ENCODE measurements around the gene RTN4RL1. TPM values are rescaled to one million over a fixed set of nuclear protein-coding genes. Genes with fewer than 3 reads are reported as not detected.
A peak's percentile ranks its signal among the peaks of the same experiment; 100 is the strongest.

RTN4RL1 gene
- total and polyA plus RNA-seq, 2 of the 13 experiments (the other 11 are each of a cell fraction or from before 2014, with no cell fraction given): 0.01 TPM; not detected in 1

- no peak for TF ChIP-seq ZNF75D (CRISPR knock-in tag; IDR thresholded peaks at IDR 0.05; ENCODE audit: borderline replicate concordance)
- TF ChIP-seq WIZ (CRISPR knock-in tag; IDR thresholded peaks at IDR 0.05): no peak
- peak; percentile 55 for TF ChIP-seq FOXA3 (CRISPR knock-in tag; IDR thresholded peaks at IDR 0.05)
- 0 out of 2 replicates have a peak, but pooled peaks have one; percentile 47 for TF ChIP-seq HES4 (CRISPR knock-in tag; IDR thresholded peaks at IDR 0.05; ENCODE audit: borderline replicate concordance)
- TF ChIP-seq CEBPG (CRISPR knock-in tag; IDR thresholded peaks at IDR 0.05): peak; percentile 38
- TF ChIP-seq LCORL (IDR thresholded peaks at IDR 0.05): no peak
- peak; percentile 70 for TF ChIP-seq LCORL (CRISPR knock-in tag; IDR thresholded peaks at IDR 0.05)
- TF ChIP-seq, protein P1, sequence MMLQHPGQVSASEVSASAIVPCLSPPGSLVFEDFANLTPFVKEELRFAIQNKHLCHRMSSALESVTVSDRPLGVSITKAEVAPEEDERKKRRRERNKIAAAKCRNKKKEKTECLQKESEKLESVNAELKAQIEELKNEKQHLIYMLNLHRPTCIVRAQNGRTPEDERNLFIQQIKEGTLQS (CRISPR knock-in tag; IDR thresholded peaks at IDR 0.05): 0 out of 2 replicates have a peak, but pooled peaks have one; percentile 43
- TF ChIP-seq YY1 (IDR thresholded peaks at IDR 0.05; ENCODE audit: insufficient read depth, insufficient replicate concordance, low read depth, low read length): peak; percentile 95
- peak; percentile 98 for TF ChIP-seq SRF (IDR thresholded peaks at IDR 0.05; ENCODE audit: low read depth, low read length)
- TF ChIP-seq, protein P2, sequence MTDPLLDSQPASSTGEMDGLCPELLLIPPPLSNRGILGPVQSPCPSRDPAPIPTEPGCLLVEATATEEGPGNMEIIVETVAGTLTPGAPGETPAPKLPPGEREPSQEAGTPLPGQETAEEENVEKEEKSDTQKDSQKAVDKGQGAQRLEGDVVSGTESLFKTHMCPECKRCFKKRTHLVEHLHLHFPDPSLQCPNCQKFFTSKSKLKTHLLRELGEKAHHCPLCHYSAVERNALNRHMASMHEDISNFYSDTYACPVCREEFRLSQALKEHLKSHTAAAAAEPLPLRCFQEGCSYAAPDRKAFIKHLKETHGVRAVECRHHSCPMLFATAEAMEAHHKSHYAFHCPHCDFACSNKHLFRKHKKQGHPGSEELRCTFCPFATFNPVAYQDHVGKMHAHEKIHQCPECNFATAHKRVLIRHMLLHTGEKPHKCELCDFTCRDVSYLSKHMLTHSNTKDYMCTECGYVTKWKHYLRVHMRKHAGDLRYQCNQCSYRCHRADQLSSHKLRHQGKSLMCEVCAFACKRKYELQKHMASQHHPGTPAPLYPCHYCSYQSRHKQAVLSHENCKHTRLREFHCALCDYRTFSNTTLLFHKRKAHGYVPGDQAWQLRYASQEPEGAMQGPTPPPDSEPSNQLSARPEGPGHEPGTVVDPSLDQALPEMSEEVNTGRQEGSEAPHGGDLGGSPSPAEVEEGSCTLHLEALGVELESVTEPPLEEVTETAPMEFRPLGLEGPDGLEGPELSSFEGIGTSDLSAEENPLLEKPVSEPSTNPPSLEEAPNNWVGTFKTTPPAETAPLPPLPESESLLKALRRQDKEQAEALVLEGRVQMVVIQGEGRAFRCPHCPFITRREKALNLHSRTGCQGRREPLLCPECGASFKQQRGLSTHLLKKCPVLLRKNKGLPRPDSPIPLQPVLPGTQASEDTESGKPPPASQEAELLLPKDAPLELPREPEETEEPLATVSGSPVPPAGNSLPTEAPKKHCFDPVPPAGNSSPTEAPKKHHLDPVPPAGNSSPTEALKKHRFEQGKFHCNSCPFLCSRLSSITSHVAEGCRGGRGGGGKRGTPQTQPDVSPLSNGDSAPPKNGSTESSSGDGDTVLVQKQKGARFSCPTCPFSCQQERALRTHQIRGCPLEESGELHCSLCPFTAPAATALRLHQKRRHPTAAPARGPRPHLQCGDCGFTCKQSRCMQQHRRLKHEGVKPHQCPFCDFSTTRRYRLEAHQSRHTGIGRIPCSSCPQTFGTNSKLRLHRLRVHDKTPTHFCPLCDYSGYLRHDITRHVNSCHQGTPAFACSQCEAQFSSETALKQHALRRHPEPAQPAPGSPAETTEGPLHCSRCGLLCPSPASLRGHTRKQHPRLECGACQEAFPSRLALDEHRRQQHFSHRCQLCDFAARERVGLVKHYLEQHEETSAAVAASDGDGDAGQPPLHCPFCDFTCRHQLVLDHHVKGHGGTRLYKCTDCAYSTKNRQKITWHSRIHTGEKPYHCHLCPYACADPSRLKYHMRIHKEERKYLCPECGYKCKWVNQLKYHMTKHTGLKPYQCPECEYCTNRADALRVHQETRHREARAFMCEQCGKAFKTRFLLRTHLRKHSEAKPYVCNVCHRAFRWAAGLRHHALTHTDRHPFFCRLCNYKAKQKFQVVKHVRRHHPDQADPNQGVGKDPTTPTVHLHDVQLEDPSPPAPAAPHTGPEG (CRISPR knock-in tag; IDR thresholded peaks at IDR 0.05): no peak
- no peak for TF ChIP-seq HNRNPUL1 (IDR thresholded peaks at IDR 0.05; ENCODE audit: low read depth, low read length)
- peak; percentile 72; the same call in 1 of the 2 replicates for TF ChIP-seq TEF (CRISPR knock-in tag; IDR thresholded peaks at IDR 0.05)
- TF ChIP-seq IRF2 (CRISPR knock-in tag; IDR thresholded peaks at IDR 0.05): peak; percentile 87
- no peak for TF ChIP-seq TAF15 (IDR thresholded peaks at IDR 0.05; ENCODE audit: low read depth, low read length, poor library complexity, severe bottlenecking)
- no peak for TF ChIP-seq ARNT (IDR thresholded peaks at IDR 0.05)
- TF ChIP-seq ZFAT (CRISPR knock-in tag; conservative IDR thresholded peaks at IDR 0.05): no peak
- TF ChIP-seq REXO4 (CRISPR knock-in tag; IDR thresholded peaks at IDR 0.05; ENCODE audit: borderline replicate concordance): no peak
- TF ChIP-seq SKI (IDR thresholded peaks at IDR 0.05; ENCODE audit: partially characterized antibody): peak; percentile 20
- peak; percentile 78 for TF ChIP-seq TFE3 (CRISPR knock-in tag; IDR thresholded peaks at IDR 0.05)
- no peak for TF ChIP-seq ZNF773 (CRISPR knock-in tag; IDR thresholded peaks at IDR 0.05; ENCODE audit: borderline replicate concordance)
- TF ChIP-seq SOX6 (IDR thresholded peaks at IDR 0.05): no peak
- TF ChIP-seq SOX6 (CRISPR knock-in tag; IDR thresholded peaks at IDR 0.05): peak; percentile 56; the same call in 1 of the 2 replicates
These were observed 5.0 kb upstream of the RTN4RL1 start, which contains the start of gene DPH1 (continued) for GRCh38 chr17:2029911-2030778.

All from HepG2 (cell line).